ENCODE data around the gene ALG3.

The ALG3 gene

DNA sequence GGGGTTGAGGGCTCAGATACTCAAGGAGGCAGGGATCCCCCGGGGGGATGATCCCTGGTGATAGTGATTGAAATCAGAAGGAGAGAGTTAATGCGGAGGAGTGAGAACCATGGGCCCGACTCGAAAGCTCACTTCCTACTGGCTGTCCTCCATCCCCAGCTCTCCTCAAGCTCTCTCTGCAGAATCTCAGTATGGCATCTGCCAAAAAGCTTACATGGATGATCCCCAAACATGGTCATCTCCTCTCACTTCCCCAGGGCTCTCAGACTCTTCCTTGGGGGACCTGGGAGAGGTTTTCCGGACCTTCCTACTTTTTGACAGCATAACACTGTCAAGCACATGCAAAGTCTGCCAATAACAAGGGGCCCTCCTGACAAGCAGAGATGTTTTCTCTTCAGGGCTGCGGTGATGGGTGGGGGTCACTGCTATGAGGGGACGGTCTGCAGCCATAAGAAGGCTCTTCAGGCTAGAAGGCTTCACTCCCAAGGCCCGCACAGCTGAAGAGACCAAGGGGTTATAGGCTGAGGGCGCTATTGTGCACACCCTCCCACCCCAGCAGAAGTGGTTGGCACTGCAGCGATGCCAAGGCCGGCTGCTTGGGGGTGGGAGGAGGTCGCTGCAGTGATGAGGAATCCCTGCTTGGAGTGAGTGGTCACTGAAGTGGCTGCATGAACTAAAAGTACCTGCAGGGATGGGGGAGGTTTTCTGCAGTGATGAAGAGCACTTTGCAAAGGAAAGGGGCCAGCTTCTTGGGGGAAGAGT is 20.2 kb downstream of the ALG3 start:
- H3K27me3 ChIP-seq (replicated peaks; ENCODE audit: control insufficient read depth, insufficient read depth, low read length, poor library complexity, severe bottlenecking) = peaks cover 44% of the 10 kb centered on the region

DNA sequence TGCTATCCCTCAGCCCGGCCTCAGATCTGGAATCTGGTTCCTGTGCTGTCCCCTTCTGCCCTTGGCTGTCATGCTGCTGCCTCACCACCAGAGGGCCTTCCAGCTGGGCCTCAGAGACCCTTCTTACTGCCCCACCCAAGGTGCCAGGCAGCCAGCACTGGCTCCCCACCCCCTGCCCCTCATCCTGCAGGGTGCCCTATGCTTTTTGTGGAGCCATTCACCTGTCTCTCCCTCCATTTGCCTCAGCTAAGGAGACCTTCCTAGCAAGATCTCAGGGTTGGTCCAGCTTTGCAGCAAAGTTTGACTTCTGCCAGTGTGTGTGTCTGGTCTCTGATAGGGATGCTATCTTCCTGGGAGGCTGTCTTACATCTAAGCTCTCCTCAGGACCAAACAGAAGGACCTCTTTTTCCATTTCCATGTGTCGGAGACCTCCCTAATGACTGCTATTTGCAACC is 21.3 kb downstream of the ALG3 start:
- Histone ChIP-seq H3K27me3 (replicated peaks; ENCODE audit: control insufficient read depth, insufficient read depth, low read length, poor library complexity, severe bottlenecking) (peaks cover 41% of the 10 kb centered on the region), H3K4me3 (ENCODE audit: insufficient read depth, low read depth, low read length, poor library complexity, severe bottlenecking) (no peak overlapping the region), H3K36me3 (ENCODE audit: control insufficient read depth, insufficient read depth, low read length) (no peaks in the 10 kb centered on the region), H3K27ac (ENCODE audit: insufficient read depth, low read length, poor library complexity, severe bottlenecking) (no peak overlapping the region), H3K9me3 (ENCODE audit: control insufficient read depth, low read length) (no peaks in the 10 kb centered on the region), H3K4me1 (ENCODE audit: control insufficient read depth, insufficient read depth, low read length, poor library complexity, severe bottlenecking) (peaks cover 21% of the 10 kb centered on the region)
- DNase-seq = peak in 2 of 3 donors; percentile 22 to 25

More for the DNA sequence above, 20.2 kb downstream of the ALG3 start:
- Histone ChIP-seq H3K27ac (ENCODE audit: insufficient read depth, low read length, poor library complexity, severe bottlenecking) (no peak overlapping the region), H3K4me1 (ENCODE audit: control insufficient read depth, insufficient read depth, low read length, poor library complexity, severe bottlenecking) (peaks cover 21% of the 10 kb centered on the region), H3K9me3 (ENCODE audit: control insufficient read depth, low read length) (no peaks in the 10 kb centered on the region), H3K4me3 (ENCODE audit: insufficient read depth, low read depth, low read length, poor library complexity, severe bottlenecking) (no peak overlapping the region), H3K36me3 (ENCODE audit: control insufficient read depth, insufficient read depth, low read length) (no peaks in the 10 kb centered on the region)
- DNase-seq = no peak

DNA sequence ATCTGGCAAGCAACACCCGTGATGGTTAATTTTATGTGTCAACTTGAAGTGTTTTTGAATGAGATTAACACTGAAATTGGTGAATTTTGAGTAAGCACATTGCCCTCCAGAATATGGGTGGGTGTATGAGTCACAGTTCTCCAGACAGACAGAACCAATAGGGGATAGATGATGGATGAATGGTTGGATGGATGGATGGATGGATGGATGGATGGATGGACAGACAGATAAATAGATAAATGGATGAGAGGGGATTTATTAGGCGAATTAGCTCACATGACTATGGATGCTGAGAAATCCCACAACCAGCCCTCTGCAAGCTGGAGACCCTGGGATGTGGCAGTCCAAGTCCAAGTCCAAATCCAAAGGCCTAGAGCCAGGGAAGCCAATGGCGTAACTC is 24.8 kb downstream of the ALG3 start:
- Histone ChIP-seq H3K4me1 (ENCODE audit: control insufficient read depth, insufficient read depth, low read length, poor library complexity, severe bottlenecking) (peaks cover 3% of the 10 kb centered on the region), H3K27ac (ENCODE audit: insufficient read depth, low read length, poor library complexity, severe bottlenecking) (no peak overlapping the region), H3K27me3 (replicated peaks; ENCODE audit: control insufficient read depth, insufficient read depth, low read length, poor library complexity, severe bottlenecking) (peaks cover 10% of the 10 kb centered on the region), H3K36me3 (ENCODE audit: control insufficient read depth, insufficient read depth, low read length) (no peaks in the 10 kb centered on the region), H3K4me3 (ENCODE audit: insufficient read depth, low read depth, low read length, poor library complexity, severe bottlenecking) (no peak overlapping the region), H3K9me3 (ENCODE audit: control insufficient read depth, low read length) (no peaks in the 10 kb centered on the region)
- DNase-seq = no peak

DNA sequence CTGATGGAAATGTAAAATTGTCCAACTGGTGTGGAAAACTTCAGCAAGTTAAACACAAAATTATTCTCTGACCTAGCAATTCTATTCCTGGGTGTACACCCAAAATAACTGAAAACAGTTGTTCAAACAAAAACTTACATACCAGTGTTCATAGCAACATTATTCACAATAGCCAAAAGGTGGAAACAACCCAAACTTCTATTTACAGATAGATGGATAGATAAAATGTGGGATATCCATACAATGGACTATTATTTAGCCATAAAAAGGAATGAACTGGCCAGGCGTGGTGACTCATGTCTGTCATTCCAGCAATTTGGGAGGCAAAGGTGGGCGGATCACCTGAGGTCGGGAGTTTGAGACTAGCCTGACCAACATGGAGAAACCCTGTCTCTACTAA is 26.2 kb downstream of the ALG3 start:
- H3K9me3 ChIP-seq (ENCODE audit: control insufficient read depth, low read length) = no peaks in the 10 kb centered on the region
- no peak overlapping the region for H3K4me3 ChIP-seq (ENCODE audit: insufficient read depth, low read depth, low read length, poor library complexity, severe bottlenecking)
- no peaks in the 10 kb centered on the region for H3K27me3 ChIP-seq (replicated peaks; ENCODE audit: control insufficient read depth, insufficient read depth, low read length, poor library complexity, severe bottlenecking)
- H3K4me1 ChIP-seq (ENCODE audit: control insufficient read depth, insufficient read depth, low read length, poor library complexity, severe bottlenecking) = no peaks in the 10 kb centered on the region
- DNase-seq = no peak
- H3K36me3 ChIP-seq (ENCODE audit: control insufficient read depth, insufficient read depth, low read length) = no peaks in the 10 kb centered on the region
- H3K27ac ChIP-seq (ENCODE audit: insufficient read depth, low read length, poor library complexity, severe bottlenecking) = no peak overlapping the region

DNA sequence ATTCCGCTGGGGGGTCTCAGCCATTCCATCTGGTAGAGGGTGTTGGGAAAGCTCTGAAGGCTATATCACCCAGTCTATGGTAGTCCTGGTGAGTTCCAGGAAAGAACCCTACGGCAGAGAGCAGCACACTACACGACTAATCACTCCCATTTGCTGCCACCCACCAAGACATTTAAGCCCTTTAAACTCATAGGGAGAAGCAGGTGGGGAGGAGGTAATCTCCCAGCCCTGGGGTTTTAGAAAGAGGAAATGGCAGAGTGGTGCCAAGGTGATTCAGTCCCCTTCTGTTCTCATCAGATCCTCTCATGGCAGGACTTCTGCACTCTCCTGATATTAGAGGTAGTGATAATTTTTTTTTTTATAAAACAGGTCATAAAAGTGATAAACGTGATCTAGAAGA is 29.9 kb downstream of the ALG3 start:
- Histone ChIP-seq H3K4me1 (ENCODE audit: control insufficient read depth, insufficient read depth, low read length, poor library complexity, severe bottlenecking) (no peaks in the 10 kb centered on the region), H3K27ac (ENCODE audit: insufficient read depth, low read length, poor library complexity, severe bottlenecking) (no peak overlapping the region), H3K36me3 (ENCODE audit: control insufficient read depth, insufficient read depth, low read length) (no peaks in the 10 kb centered on the region), H3K4me3 (ENCODE audit: insufficient read depth, low read depth, low read length, poor library complexity, severe bottlenecking) (no peak overlapping the region), H3K27me3 (replicated peaks; ENCODE audit: control insufficient read depth, insufficient read depth, low read length, poor library complexity, severe bottlenecking) (no peaks in the 10 kb centered on the region), H3K9me3 (ENCODE audit: control insufficient read depth, low read length) (no peaks in the 10 kb centered on the region)
- DNase-seq = no peak

DNA sequence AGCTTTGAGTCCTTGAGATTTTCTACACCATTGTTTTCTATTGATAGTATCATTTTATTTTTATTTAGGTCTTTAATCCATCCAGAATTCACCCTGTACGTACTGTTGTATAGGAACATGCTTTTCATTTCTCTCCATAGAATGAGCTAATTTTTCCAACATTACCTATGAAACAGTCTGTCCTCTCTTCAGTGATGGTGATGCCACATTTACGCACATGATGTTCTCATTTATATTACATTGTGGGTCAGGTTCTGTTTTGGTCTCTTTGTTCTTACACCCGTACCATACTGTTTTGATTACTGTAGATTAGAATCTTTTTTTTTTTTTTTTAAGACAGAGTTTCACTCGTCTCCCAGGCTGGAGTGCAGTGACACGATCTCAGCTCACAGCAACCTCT is 37.0 kb downstream of the ALG3 start:
- H3K4me3 ChIP-seq (ENCODE audit: insufficient read depth, low read depth, low read length, poor library complexity, severe bottlenecking) = no peak overlapping the region
- H3K4me1 ChIP-seq (ENCODE audit: control insufficient read depth, insufficient read depth, low read length, poor library complexity, severe bottlenecking) = no peaks in the 10 kb centered on the region
- no peak overlapping the region for H3K27ac ChIP-seq (ENCODE audit: insufficient read depth, low read length, poor library complexity, severe bottlenecking)
- no peaks in the 10 kb centered on the region for H3K36me3 ChIP-seq (ENCODE audit: control insufficient read depth, insufficient read depth, low read length)
- no peaks in the 10 kb centered on the region for H3K27me3 ChIP-seq (replicated peaks; ENCODE audit: control insufficient read depth, insufficient read depth, low read length, poor library complexity, severe bottlenecking)
- no peaks in the 10 kb centered on the region for H3K9me3 ChIP-seq (ENCODE audit: control insufficient read depth, low read length)
- no peak for DNase-seq

DNA sequence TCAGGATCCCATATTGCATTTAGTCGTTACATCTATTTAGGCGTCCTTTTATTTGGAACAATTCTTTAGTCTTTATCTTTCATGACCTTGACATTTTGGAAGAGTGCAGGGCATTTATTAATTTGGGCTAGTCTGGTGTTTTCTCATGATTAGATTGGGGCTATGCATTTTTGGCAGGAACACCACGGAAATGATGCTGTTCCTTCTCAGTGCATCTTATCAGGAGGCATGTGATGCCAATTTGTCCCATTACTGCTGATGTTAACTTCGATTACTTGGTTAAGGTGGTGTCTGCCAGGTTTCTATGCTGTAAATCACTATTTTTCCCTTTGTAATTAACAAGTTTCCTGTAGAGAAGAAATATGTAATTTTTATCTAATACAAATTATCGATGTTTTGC is 37.5 kb downstream of the ALG3 start:
- H3K36me3 ChIP-seq (ENCODE audit: control insufficient read depth, insufficient read depth, low read length) = no peaks in the 10 kb centered on the region
- no peaks in the 10 kb centered on the region for H3K4me1 ChIP-seq (ENCODE audit: control insufficient read depth, insufficient read depth, low read length, poor library complexity, severe bottlenecking)
- no peaks in the 10 kb centered on the region for H3K27me3 ChIP-seq (replicated peaks; ENCODE audit: control insufficient read depth, insufficient read depth, low read length, poor library complexity, severe bottlenecking)
- no peak overlapping the region for H3K4me3 ChIP-seq (ENCODE audit: insufficient read depth, low read depth, low read length, poor library complexity, severe bottlenecking)
- H3K9me3 ChIP-seq (ENCODE audit: control insufficient read depth, low read length) = no peaks in the 10 kb centered on the region
- DNase-seq = no peak
- no peak overlapping the region for H3K27ac ChIP-seq (ENCODE audit: insufficient read depth, low read length, poor library complexity, severe bottlenecking)

DNA sequence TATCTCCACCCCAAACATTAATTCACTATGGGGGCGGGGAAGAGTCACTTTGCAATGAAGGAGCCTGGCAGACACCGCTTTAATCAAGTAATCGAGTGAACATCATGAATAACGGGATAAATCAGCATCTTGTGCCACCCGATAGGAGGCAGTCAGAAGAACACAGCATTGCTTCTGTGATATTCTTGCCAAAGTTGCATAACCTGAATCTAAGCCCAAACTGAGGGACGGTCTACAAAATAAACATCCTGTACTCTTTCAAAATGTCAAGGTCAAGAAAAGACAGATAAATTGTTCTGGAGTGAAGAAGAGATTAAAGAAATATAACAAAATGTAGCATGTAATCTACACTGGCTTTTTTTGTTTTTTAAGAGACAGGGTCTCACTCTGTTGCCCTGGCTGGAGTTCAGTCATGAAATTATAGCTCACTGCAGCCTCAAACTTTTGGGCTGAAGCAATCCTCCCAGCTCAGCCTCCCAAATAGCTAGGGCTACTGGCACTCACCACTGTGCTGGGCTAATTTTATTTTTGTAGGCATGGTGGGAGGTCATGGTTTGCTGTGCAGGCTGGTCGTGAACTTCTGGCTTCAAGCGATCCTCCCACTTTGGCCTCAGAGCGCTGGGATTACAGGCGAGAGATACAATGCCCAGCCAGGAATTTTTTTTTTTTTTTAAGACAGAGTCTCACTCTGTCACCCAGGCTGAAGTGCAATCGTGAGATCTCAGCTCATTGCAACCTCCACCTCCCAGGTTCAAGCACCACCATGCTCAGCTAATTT is 39.4 kb downstream of the ALG3 start:
- no peak for DNase-seq
- no peaks in the 10 kb centered on the region for H3K27me3 ChIP-seq (replicated peaks; ENCODE audit: control insufficient read depth, insufficient read depth, low read length, poor library complexity, severe bottlenecking)
- H3K4me3 ChIP-seq (ENCODE audit: insufficient read depth, low read depth, low read length, poor library complexity, severe bottlenecking) = no peak overlapping the region
- no peaks in the 10 kb centered on the region for H3K9me3 ChIP-seq (ENCODE audit: control insufficient read depth, low read length)
- H3K4me1 ChIP-seq (ENCODE audit: control insufficient read depth, insufficient read depth, low read length, poor library complexity, severe bottlenecking) = no peaks in the 10 kb centered on the region
- H3K27ac ChIP-seq (ENCODE audit: insufficient read depth, low read length, poor library complexity, severe bottlenecking) = no peak overlapping the region
- H3K36me3 ChIP-seq (ENCODE audit: control insufficient read depth, insufficient read depth, low read length) = no peaks in the 10 kb centered on the region

DNA sequence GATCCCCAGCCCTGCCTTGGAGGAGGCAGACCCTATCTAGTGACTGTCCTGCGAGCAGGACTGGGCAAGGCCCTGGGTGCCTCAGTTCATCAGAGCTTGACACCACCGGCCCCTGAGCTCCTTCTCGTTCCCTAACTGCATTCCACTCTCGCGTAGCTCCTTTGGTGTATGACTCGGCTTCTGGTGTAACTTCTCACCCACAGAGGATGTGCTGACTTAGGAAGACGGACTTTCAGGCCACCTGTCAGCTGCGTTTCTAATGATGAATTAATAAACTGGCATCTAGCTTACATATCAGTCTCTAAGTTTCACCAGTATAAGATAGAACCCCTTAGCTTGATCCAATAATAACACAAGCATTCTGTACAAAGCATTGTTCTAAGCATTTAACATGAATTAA is 45.2 kb downstream of the ALG3 start:
- Histone ChIP-seq H3K27me3 (replicated peaks; ENCODE audit: control insufficient read depth, insufficient read depth, low read length, poor library complexity, severe bottlenecking) (no peaks in the 10 kb centered on the region), H3K27ac (ENCODE audit: insufficient read depth, low read length, poor library complexity, severe bottlenecking) (no peak overlapping the region), H3K4me3 (ENCODE audit: insufficient read depth, low read depth, low read length, poor library complexity, severe bottlenecking) (no peak overlapping the region), H3K36me3 (ENCODE audit: control insufficient read depth, insufficient read depth, low read length) (no peaks in the 10 kb centered on the region), H3K4me1 (ENCODE audit: control insufficient read depth, insufficient read depth, low read length, poor library complexity, severe bottlenecking) (no peaks in the 10 kb centered on the region), H3K9me3 (ENCODE audit: control insufficient read depth, low read length) (no peaks in the 10 kb centered on the region)
- no peak for DNase-seq

DNA sequence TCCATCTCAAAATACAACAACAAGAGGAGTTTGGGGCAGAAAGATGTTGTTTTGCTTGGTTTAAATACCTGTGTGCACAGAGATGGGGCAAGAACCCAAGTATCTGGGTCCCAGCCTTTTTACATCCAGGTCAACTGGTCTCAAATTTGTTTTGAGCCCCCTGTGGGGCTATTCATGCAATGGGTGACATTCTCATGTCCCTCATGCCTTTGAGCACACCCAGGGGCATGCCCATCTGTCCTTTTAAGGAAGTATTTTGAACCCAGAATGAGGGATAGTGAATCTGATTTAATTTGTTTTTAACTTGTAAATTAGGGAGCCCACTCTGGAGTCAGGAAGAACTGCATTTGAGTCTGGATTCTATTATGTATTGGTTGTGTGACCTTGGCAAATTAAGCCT is 47.9 kb downstream of the ALG3 start:
- no peak overlapping the region for H3K4me3 ChIP-seq (ENCODE audit: insufficient read depth, low read depth, low read length, poor library complexity, severe bottlenecking)
- H3K27me3 ChIP-seq (replicated peaks; ENCODE audit: control insufficient read depth, insufficient read depth, low read length, poor library complexity, severe bottlenecking) = no peaks in the 10 kb centered on the region
- H3K27ac ChIP-seq (ENCODE audit: insufficient read depth, low read length, poor library complexity, severe bottlenecking) = no peak overlapping the region
- peaks cover under 1% of the 10 kb centered on the region for H3K36me3 ChIP-seq (ENCODE audit: control insufficient read depth, insufficient read depth, low read length)
- H3K4me1 ChIP-seq (ENCODE audit: control insufficient read depth, insufficient read depth, low read length, poor library complexity, severe bottlenecking) = no peaks in the 10 kb centered on the region
- no peaks in the 10 kb centered on the region for H3K9me3 ChIP-seq (ENCODE audit: control insufficient read depth, low read length)
- no peak for DNase-seq
